D341Med (cell line): ENCODE results near the gene PILRA.
A peak's percentile ranks its signal among the peaks of the same experiment; 100 is the strongest.
"Not testable (repeated sequence)": the region's sequence is repeated elsewhere in the genome, so short reads cannot be mapped to it uniquely, and the experiment has no call there.

Source experiments
- DNase-seq: peaks from one replicate; pipeline ENCODE4 v3.0.0; 2012; ENCODE audit warnings: low spot score

The PILRA gene

GRCh38 chr7:100373261-100373831, at the start of gene PILRA:
Gene PILRA (plus strand): TSS chr7:100373487. CDS start chr7:100373657, 170 bp downstream.
- no peak for DNase-seq

GRCh38 chr7:100324194-100324593, 49.1 kb upstream of the PILRA start:
- not testable (repeated sequence) for DNase-seq

- DNase-seq = not testable (repeated sequence)
These were observed 47.6 kb upstream of the PILRA start for GRCh38 chr7:100325671-100326070.

GRCh38 chr7:100326914-100327313, 46.4 kb upstream of the PILRA start:
- not testable (repeated sequence) for DNase-seq

- DNase-seq = peak; percentile 87
These were observed 37.5 kb upstream of the PILRA start for GRCh38 chr7:100335566-100336466.

GRCh38 chr7:100338083-100338696, 35.1 kb upstream of the PILRA start:
- DNase-seq = not testable (repeated sequence)

- not testable (repeated sequence) for DNase-seq
These were observed 32.0 kb upstream of the PILRA start for GRCh38 chr7:100341286-100341685.

GRCh38 chr7:100342765-100343164, 30.5 kb upstream of the PILRA start:
- no peak for DNase-seq

GRCh38 chr7:100344124-100344559, 29.1 kb upstream of the PILRA start:
- not testable (repeated sequence) for DNase-seq

- DNase-seq = not testable (repeated sequence)
These were observed 28.6 kb upstream of the PILRA start for GRCh38 chr7:100344560-100345287.

- not testable (repeated sequence) for DNase-seq
These were observed 28.0 kb upstream of the PILRA start for GRCh38 chr7:100345288-100345672.

- DNase-seq = no peak
These were observed 26.4 kb upstream of the PILRA start for GRCh38 chr7:100346921-100347320.

- no peak for DNase-seq
These were observed 24.5 kb upstream of the PILRA start for GRCh38 chr7:100348805-100349204.

GRCh38 chr7:100349757-100350156, 23.5 kb upstream of the PILRA start:
- DNase-seq = no peak

GRCh38 chr7:100351657-100352058, 21.6 kb upstream of the PILRA start:
- DNase-seq = no peak

GRCh38 chr7:100352230-100352781, 21.0 kb upstream of the PILRA start:
- not testable (repeated sequence) for DNase-seq

- no peak for DNase-seq
These were observed 20.2 kb upstream of the PILRA start for GRCh38 chr7:100352984-100353684.

- no peak for DNase-seq
These were observed 19.5 kb upstream of the PILRA start for GRCh38 chr7:100353685-100354330.

- DNase-seq = no peak
These were observed 16.7 kb upstream of the PILRA start for GRCh38 chr7:100356416-100357068.

GRCh38 chr7:100357131-100357561, 16.1 kb upstream of the PILRA start:
- DNase-seq = no peak
